ENCODE data around the gene SFMBT2. TPM values are rescaled to one million over a fixed set of nuclear protein-coding genes. Genes with fewer than 3 reads are reported as not detected.

The SFMBT2 gene
- total RNA-seq, 1 donor from 2014 or later: 9.1 TPM

DNA sequence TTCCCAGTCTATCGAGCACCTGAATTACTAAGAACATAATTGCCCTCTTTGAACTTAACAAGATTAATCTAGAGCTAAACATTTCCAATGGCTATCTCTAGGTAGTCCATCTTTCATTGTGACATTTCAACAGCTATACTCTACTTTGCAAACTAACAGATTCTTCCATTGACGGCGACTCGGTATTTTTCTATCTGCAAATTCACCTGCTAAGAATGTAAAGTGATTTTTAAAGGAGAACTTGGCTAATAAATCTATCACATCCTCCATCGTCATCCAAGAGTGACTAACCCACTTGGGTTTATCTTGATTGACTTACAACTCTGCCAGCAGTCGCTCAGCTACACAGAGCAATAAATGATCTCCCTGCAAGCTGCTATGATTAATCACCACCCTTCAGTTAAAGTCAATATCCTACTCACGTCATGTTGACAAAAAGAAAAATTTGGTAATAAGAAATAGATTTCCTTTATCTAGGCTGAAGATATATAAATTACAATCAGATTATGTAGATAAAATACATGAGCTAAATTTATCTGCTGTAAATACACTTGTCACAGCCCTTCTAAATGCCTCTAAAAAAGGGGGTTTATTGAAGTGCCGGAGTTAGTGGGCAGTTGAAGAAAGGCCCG, 99.5 kb downstream of the SFMBT2 start:
- Mint-ChIP-seq H3K4me1 (ENCODE audit: low read depth) (peaks cover 23% of the 10 kb centered on the region), H3K36me3 (ENCODE audit: insufficient read depth) (peaks cover 6% of the 10 kb centered on the region), H3K27me3 (peaks cover 36% of the 10 kb centered on the region), H3K27ac (peak overlapping the region; percentile 47), H3K4me3 (ENCODE audit: low read depth) (no peak overlapping the region), H3K9me3 (ENCODE audit: low read depth) (peaks cover 10% of the 10 kb centered on the region)
- TF ChIP-seq, protein P1, sequence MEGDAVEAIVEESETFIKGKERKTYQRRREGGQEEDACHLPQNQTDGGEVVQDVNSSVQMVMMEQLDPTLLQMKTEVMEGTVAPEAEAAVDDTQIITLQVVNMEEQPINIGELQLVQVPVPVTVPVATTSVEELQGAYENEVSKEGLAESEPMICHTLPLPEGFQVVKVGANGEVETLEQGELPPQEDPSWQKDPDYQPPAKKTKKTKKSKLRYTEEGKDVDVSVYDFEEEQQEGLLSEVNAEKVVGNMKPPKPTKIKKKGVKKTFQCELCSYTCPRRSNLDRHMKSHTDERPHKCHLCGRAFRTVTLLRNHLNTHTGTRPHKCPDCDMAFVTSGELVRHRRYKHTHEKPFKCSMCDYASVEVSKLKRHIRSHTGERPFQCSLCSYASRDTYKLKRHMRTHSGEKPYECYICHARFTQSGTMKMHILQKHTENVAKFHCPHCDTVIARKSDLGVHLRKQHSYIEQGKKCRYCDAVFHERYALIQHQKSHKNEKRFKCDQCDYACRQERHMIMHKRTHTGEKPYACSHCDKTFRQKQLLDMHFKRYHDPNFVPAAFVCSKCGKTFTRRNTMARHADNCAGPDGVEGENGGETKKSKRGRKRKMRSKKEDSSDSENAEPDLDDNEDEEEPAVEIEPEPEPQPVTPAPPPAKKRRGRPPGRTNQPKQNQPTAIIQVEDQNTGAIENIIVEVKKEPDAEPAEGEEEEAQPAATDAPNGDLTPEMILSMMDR (IDR thresholded peaks at IDR 0.05; ENCODE audit: unreplicated experiment): no peak
- DNase-seq (ENCODE audit: low spot score, unreplicated experiment): no peak

DNA sequence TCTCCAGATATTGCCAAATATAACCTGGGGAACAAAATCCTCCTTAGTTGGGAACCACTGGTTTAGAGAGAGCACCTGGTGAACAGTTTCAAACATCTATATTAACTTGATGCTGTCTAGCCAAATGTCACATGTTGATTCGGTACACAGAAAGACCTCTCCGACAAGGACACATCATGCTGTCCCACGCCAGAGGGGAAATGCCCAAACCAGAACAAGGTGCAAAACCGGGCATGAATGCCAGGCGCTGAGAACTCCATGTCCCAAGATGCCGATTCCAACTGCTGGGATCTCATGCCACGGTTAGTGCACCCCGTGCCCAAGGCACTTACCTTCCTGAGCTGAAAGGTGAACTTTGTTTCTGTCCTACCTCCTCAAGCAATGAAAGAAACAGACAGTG, 100.8 kb downstream of the SFMBT2 start:
- H3K27ac Mint-ChIP-seq: no peak overlapping the region
- H3K36me3 Mint-ChIP-seq (ENCODE audit: insufficient read depth): peaks cover 6% of the 10 kb centered on the region
- H3K4me3 Mint-ChIP-seq (ENCODE audit: low read depth): no peak overlapping the region
- peaks cover 25% of the 10 kb centered on the region for H3K27me3 Mint-ChIP-seq
- DNase-seq (ENCODE audit: low spot score, unreplicated experiment): no peak
- TF ChIP-seq, protein P1 (IDR thresholded peaks at IDR 0.05; ENCODE audit: unreplicated experiment): no peak
- peaks cover 23% of the 10 kb centered on the region for H3K4me1 Mint-ChIP-seq (ENCODE audit: low read depth)
- H3K9me3 Mint-ChIP-seq (ENCODE audit: low read depth): peaks cover 10% of the 10 kb centered on the region

DNA sequence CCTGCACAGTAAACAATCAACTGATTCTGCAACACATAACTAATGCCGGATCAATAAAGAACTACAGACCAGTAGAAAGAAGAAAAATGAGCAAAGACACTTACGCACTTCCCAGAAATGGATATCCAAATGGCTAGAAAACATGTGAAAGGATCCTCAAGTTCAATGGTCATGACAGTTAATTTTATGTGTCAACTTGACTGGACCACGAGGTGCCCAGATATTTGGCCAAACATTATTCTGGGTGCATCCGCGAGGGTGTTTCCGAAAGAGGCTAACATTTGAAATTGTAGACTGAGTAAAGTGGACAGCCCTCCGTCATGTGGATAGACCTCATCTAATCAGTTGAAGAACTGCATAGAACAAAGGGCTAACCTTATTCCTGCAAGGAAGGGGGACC, 102.0 kb downstream of the SFMBT2 start:
- H3K4me3 Mint-ChIP-seq (ENCODE audit: low read depth): no peak overlapping the region
- peaks cover 10% of the 10 kb centered on the region for H3K9me3 Mint-ChIP-seq (ENCODE audit: low read depth)
- H3K27me3 Mint-ChIP-seq: peaks cover 15% of the 10 kb centered on the region
- no peak for DNase-seq (ENCODE audit: low spot score, unreplicated experiment)
- peaks cover 23% of the 10 kb centered on the region for H3K4me1 Mint-ChIP-seq (ENCODE audit: low read depth)
- peaks cover 6% of the 10 kb centered on the region for H3K36me3 Mint-ChIP-seq (ENCODE audit: insufficient read depth)
- H3K27ac Mint-ChIP-seq: no peak overlapping the region
- TF ChIP-seq, protein P1 (IDR thresholded peaks at IDR 0.05; ENCODE audit: unreplicated experiment): no peak

DNA sequence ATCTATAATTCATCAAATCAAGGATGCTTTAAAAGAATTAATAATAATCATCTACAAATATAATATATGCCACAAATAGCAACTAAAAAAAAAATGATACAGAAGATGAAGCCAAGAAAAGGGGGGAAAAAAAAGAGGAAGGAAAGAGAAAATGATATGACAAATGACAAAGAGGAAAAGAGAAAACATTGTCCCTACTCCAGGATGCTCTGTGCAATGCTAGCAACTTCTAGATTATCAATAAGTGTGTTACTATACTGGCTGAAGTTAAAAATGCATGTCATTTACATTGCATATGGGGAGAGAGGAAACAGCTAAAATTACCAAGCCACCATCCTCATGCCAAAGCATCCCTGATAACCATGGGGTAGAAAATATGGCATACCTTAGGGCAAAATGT, 104.2 kb downstream of the SFMBT2 start:
- H3K4me3 Mint-ChIP-seq (ENCODE audit: low read depth): no peak overlapping the region
- H3K36me3 Mint-ChIP-seq (ENCODE audit: insufficient read depth): peaks cover 6% of the 10 kb centered on the region
- peaks cover 10% of the 10 kb centered on the region for H3K9me3 Mint-ChIP-seq (ENCODE audit: low read depth)
- no peak for DNase-seq (ENCODE audit: low spot score, unreplicated experiment)
- H3K4me1 Mint-ChIP-seq (ENCODE audit: low read depth): peaks cover 24% of the 10 kb centered on the region
- H3K27ac Mint-ChIP-seq: no peak overlapping the region
- H3K27me3 Mint-ChIP-seq: peaks cover 14% of the 10 kb centered on the region
- TF ChIP-seq, protein P1 (IDR thresholded peaks at IDR 0.05; ENCODE audit: unreplicated experiment): no peak

DNA sequence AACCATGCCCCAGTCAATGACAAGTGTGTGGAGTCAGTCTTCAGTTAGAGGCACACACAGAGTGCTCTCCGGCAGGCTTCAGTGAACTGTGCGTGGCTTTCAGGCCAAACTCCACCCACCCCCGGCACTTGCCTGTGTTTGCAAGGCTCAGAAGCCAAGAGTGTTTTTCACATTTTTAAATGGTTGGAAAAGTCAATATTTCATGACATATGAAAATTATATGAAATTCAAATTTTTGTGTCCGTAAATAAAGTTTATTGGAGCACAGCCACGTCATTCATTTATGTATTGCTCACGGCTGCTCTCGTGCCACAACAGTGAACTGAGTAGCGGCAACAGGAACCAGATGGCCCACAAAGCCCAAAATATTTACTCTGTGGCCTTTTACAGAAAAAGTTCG, 104.7 kb downstream of the SFMBT2 start:
- TF ChIP-seq, protein P1 (IDR thresholded peaks at IDR 0.05; ENCODE audit: unreplicated experiment): no peak
- peaks cover 19% of the 10 kb centered on the region for H3K27me3 Mint-ChIP-seq
- no peak overlapping the region for H3K4me3 Mint-ChIP-seq (ENCODE audit: low read depth)
- H3K9me3 Mint-ChIP-seq (ENCODE audit: low read depth): peaks cover 10% of the 10 kb centered on the region
- H3K4me1 Mint-ChIP-seq (ENCODE audit: low read depth): peaks cover 19% of the 10 kb centered on the region
- DNase-seq (ENCODE audit: low spot score, unreplicated experiment): no peak
- H3K27ac Mint-ChIP-seq: no peak overlapping the region
- H3K36me3 Mint-ChIP-seq (ENCODE audit: insufficient read depth): peaks cover 6% of the 10 kb centered on the region
